Measurements from ENCODE around the gene PPT2. TPM values are rescaled to one million over a fixed set of nuclear protein-coding genes. Genes with fewer than 3 reads are reported as not detected.

Gene PPT2
- total RNA-seq, 4 donors from 2014 or later, result 19.0 to 35.1 (median 28.9) TPM

GRCh38 chr6:32113386-32114352 is 40.3 kb upstream of the PPT2 start:
- intact Hi-C loops (cut with DNase I; ENCODE audit: low total_unique reads), result no loop called here
- no peaks in the 10 kb centered on the region for H3K36me3 ChIP-seq
- H3K9me3 ChIP-seq, result no peaks in the 10 kb centered on the region
- peak in 1 of 2 donors; percentile 39 for TF ChIP-seq POLR2A (IDR thresholded peaks at IDR 0.05)
- TF ChIP-seq CTCF (IDR thresholded peaks at IDR 0.05), result peak; percentile 66 to 86 (median 70)
- DNase-seq, result peak; percentile 95 to 98
- H3K4me1 ChIP-seq, result peaks cover 11 to 44% of the 10 kb centered on the region in 2 donors
- no peaks in the 10 kb centered on the region for H3K27me3 ChIP-seq
- no peak overlapping the region for H3K4me3 ChIP-seq
- H3K27ac ChIP-seq, result peak overlapping the region; percentile 93 to 94

- Histone ChIP-seq H3K27ac (peak overlapping the region; percentile 93 to 94), H3K4me1 (peaks cover 11 to 50% of the 10 kb centered on the region in 2 donors), H3K9me3 (no peaks in the 10 kb centered on the region), H3K36me3 (no peaks in the 10 kb centered on the region), H3K27me3 (no peaks in the 10 kb centered on the region), H3K4me3 (no peak overlapping the region)
- no peak for DNase-seq
- TF ChIP-seq POLR2A (IDR thresholded peaks at IDR 0.05) (no peak), CTCF (IDR thresholded peaks at IDR 0.05) (no peak)
- intact Hi-C loops (cut with DNase I; ENCODE audit: low total_unique reads), result no loop called here
Observed at GRCh38 chr6:32114796-32115195, 39.1 kb upstream of the PPT2 start.

GRCh38 chr6:32115623-32116022 is 38.3 kb upstream of the PPT2 start:
- Histone ChIP-seq H3K4me3 (no peak overlapping the region), H3K27ac (peak overlapping the region; percentile 93 to 94), H3K4me1 (peaks cover 11 to 45% of the 10 kb centered on the region in 2 donors), H3K27me3 (no peaks in the 10 kb centered on the region), H3K36me3 (no peaks in the 10 kb centered on the region), H3K9me3 (no peaks in the 10 kb centered on the region)
- intact Hi-C loops (cut with DNase I; ENCODE audit: low total_unique reads), result no loop called here
- DNase-seq, result no peak
- TF ChIP-seq POLR2A (IDR thresholded peaks at IDR 0.05) (no peak), CTCF (IDR thresholded peaks at IDR 0.05) (no peak)

GRCh38 chr6:32116674-32117073 is 37.3 kb upstream of the PPT2 start:
- Histone ChIP-seq H3K36me3 (no peaks in the 10 kb centered on the region), H3K4me1 (peaks cover 11 to 35% of the 10 kb centered on the region in 2 donors), H3K4me3 (no peak overlapping the region), H3K9me3 (no peaks in the 10 kb centered on the region), H3K27me3 (no peaks in the 10 kb centered on the region), H3K27ac (peak overlapping the region; percentile 8 to 94)
- TF ChIP-seq POLR2A (IDR thresholded peaks at IDR 0.05) (no peak), CTCF (IDR thresholded peaks at IDR 0.05) (peak in 2 of 4 experiments; percentile 13 to 30)
- DNase-seq, result no peak
- intact Hi-C loops (cut with DNase I; ENCODE audit: low total_unique reads), result no loop called here

- Histone ChIP-seq H3K27ac (peak overlapping the region in 1 of 2 donors; percentile 17), H3K36me3 (no peaks in the 10 kb centered on the region), H3K4me3 (no peak overlapping the region), H3K27me3 (no peaks in the 10 kb centered on the region), H3K4me1 (peaks cover 11 to 27% of the 10 kb centered on the region in 2 donors), H3K9me3 (no peaks in the 10 kb centered on the region)
- TF ChIP-seq CTCF (IDR thresholded peaks at IDR 0.05) (no peak), POLR2A (IDR thresholded peaks at IDR 0.05) (no peak)
- intact Hi-C loops (cut with DNase I; ENCODE audit: low total_unique reads), result no loop called here
- no peak for DNase-seq
Observed at GRCh38 chr6:32117461-32117860, 36.5 kb upstream of the PPT2 start.

Data from uterus (tissue), 4 donors.